ENCODE data around the gene ZBTB3.

GRCh38 chr11:62732830-62733229 lies 21.1 kb downstream of the ZBTB3 start:
- TF ChIP-seq POLR2A (IDR thresholded peaks at IDR 0.05) (no peak), CTCF (IDR thresholded peaks at IDR 0.05) (no peak), POLR2AphosphoS5 (IDR thresholded peaks at IDR 0.05; ENCODE audit: insufficient read depth in 1 of 2, low read depth in 1 of 2) (no peak)
